KMS-11 (cell line): ENCODE results near the gene QDPR.

Source experiments
- H2AFZ ChIP-seq: fragments of 200-600 bp; sonication (generic); 2 replicates; pipeline ENCODE4 v1.6.1; 2016; ENCODE audit warnings: antibody characterized with exemption, mixed run types, low read depth
- H3K27ac ChIP-seq: fragments of 200-600 bp; sonication (generic); 2 replicates; pipeline ENCODE4 v1.6.1; 2016; ENCODE audit warnings: mild to moderate bottlenecking, mixed run types
- H3K27me3 ChIP-seq: fragments of 200-600 bp; sonication (generic); 2 replicates; pipeline ENCODE4 v1.6.1; 2017; ENCODE audit warnings: mild to moderate bottlenecking, low read depth, mixed run types, moderate library complexity; ENCODE audit not compliant: insufficient read depth
- H3K36me3 ChIP-seq: fragments of 200-600 bp; sonication (generic); 2 replicates; pipeline ENCODE4 v1.6.1; 2017; ENCODE audit warnings: mild to moderate bottlenecking, mixed run types; ENCODE audit not compliant: insufficient read depth
- H3K4me1 ChIP-seq: fragments of 200-600 bp; sonication (generic); 2 replicates; pipeline ENCODE4 v1.6.1; 2016; ENCODE audit warnings: mild to moderate bottlenecking, low read depth, mixed run types; ENCODE audit not compliant: poor library complexity, severe bottlenecking
- H3K4me2 ChIP-seq: fragments of 200-600 bp; sonication (generic); 2 replicates; pipeline ENCODE4 v1.7.0; 2016; ENCODE audit warnings: mild to moderate bottlenecking, mixed run types
- H3K4me3 ChIP-seq: fragments of 200-600 bp; sonication (generic); IDR thresholded peaks from 2 replicates; pipeline ENCODE4 v1.6.1; 2017; ENCODE audit warnings: low read depth, low read length, mixed read lengths; ENCODE audit not compliant: insufficient read depth
- H3K79me2 ChIP-seq: fragments of 200-600 bp; sonication (generic); 2 replicates; pipeline ENCODE4 v1.6.1; 2016; ENCODE audit warnings: low read depth, mixed run types; ENCODE audit not compliant: insufficient read depth
- H3K9ac ChIP-seq: fragments of 200-600 bp; sonication (generic); 2 replicates; pipeline ENCODE4 v1.6.1; 2016; ENCODE audit warnings: mild to moderate bottlenecking, mixed run types
- H4K20me1 ChIP-seq: fragments of 200-600 bp; sonication (generic); 2 replicates; pipeline ENCODE4 v1.6.1; 2016; ENCODE audit warnings: mild to moderate bottlenecking, mixed run types; ENCODE audit not compliant: insufficient read depth
- TF ChIP-seq, protein P1 (sequence below): fragments of 200-600 bp; sonication (generic); conservative IDR thresholded peaks from 2 replicates; pipeline ENCODE4 v1.6.1; 2017; ENCODE audit warnings: low read depth, mild to moderate bottlenecking, antibody characterized with exemption, low read length, moderate library complexity, mixed read lengths

Gene QDPR

DNA sequence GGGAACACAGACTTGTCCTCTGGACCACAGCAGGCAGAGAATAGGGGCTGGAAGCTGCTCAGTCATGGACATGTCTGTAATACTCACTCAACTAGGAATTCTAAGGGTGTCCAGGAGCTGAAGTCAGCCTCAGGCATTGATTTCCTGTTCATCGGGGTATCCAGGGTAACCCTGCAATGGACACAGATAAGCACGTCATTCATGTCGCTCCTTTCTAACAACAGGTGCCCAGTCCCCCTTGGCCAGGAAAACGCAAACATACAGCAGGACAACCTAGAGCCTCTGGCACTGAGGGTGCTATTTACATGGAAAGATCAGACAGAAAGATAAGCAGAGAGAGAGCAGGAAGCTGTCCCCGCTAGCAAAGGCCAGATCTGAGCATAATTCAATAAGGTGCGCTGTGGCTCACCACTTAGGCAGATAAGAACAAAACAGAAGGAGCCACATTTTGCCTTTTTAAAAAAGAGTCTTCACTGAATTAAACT is 21.3 kb downstream of the QDPR start:
- Histone ChIP-seq H3K4me3 (no peak overlapping the region), H3K27ac (no peak overlapping the region), H2AFZ (no peak overlapping the region), H3K4me1 (no peaks in the 10 kb centered on the region), H3K4me2 (no peak overlapping the region), H3K36me3 (no peaks in the 10 kb centered on the region), H3K27me3 (no peaks in the 10 kb centered on the region), H4K20me1 (no peaks in the 10 kb centered on the region), H3K9ac (no peak overlapping the region), H3K79me2 (no peaks in the 10 kb centered on the region)
- TF ChIP-seq, protein P1, sequence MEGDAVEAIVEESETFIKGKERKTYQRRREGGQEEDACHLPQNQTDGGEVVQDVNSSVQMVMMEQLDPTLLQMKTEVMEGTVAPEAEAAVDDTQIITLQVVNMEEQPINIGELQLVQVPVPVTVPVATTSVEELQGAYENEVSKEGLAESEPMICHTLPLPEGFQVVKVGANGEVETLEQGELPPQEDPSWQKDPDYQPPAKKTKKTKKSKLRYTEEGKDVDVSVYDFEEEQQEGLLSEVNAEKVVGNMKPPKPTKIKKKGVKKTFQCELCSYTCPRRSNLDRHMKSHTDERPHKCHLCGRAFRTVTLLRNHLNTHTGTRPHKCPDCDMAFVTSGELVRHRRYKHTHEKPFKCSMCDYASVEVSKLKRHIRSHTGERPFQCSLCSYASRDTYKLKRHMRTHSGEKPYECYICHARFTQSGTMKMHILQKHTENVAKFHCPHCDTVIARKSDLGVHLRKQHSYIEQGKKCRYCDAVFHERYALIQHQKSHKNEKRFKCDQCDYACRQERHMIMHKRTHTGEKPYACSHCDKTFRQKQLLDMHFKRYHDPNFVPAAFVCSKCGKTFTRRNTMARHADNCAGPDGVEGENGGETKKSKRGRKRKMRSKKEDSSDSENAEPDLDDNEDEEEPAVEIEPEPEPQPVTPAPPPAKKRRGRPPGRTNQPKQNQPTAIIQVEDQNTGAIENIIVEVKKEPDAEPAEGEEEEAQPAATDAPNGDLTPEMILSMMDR: no peak

- H3K4me3 ChIP-seq: no peak overlapping the region
- H2AFZ ChIP-seq: no peak overlapping the region
- no peak overlapping the region for H3K27ac ChIP-seq
- no peaks in the 10 kb centered on the region for H3K27me3 ChIP-seq
- no peak overlapping the region for H3K9ac ChIP-seq
- no peaks in the 10 kb centered on the region for H3K4me1 ChIP-seq
- no peaks in the 10 kb centered on the region for H3K36me3 ChIP-seq
- H3K4me2 ChIP-seq: no peak overlapping the region
- no peaks in the 10 kb centered on the region for H4K20me1 ChIP-seq
- TF ChIP-seq, protein P1: no peak
- H3K79me2 ChIP-seq: no peaks in the 10 kb centered on the region
Measured at GRCh38 chr4:17489721-17490120, 22.2 kb downstream of the QDPR start.

GRCh38 chr4:17489123-17489522 is 22.8 kb downstream of the QDPR start:
- Histone ChIP-seq H4K20me1 (no peaks in the 10 kb centered on the region), H3K36me3 (no peaks in the 10 kb centered on the region), H3K27ac (no peak overlapping the region), H3K4me2 (no peak overlapping the region), H3K9ac (no peak overlapping the region), H3K79me2 (no peaks in the 10 kb centered on the region), H3K4me3 (no peak overlapping the region), H3K4me1 (no peaks in the 10 kb centered on the region), H2AFZ (no peak overlapping the region), H3K27me3 (no peaks in the 10 kb centered on the region)
- TF ChIP-seq, protein P1: no peak

GRCh38 chr4:17482716-17483115 is 29.2 kb downstream of the QDPR start:
- no peak overlapping the region for H2AFZ ChIP-seq
- no peak overlapping the region for H3K27ac ChIP-seq
- H3K4me1 ChIP-seq: no peaks in the 10 kb centered on the region
- no peak overlapping the region for H3K9ac ChIP-seq
- H3K4me3 ChIP-seq: no peak overlapping the region
- H3K79me2 ChIP-seq: no peaks in the 10 kb centered on the region
- no peak overlapping the region for H3K4me2 ChIP-seq
- H3K36me3 ChIP-seq: no peaks in the 10 kb centered on the region
- H4K20me1 ChIP-seq: no peaks in the 10 kb centered on the region
- TF ChIP-seq, protein P1: no peak
- H3K27me3 ChIP-seq: no peaks in the 10 kb centered on the region

DNA sequence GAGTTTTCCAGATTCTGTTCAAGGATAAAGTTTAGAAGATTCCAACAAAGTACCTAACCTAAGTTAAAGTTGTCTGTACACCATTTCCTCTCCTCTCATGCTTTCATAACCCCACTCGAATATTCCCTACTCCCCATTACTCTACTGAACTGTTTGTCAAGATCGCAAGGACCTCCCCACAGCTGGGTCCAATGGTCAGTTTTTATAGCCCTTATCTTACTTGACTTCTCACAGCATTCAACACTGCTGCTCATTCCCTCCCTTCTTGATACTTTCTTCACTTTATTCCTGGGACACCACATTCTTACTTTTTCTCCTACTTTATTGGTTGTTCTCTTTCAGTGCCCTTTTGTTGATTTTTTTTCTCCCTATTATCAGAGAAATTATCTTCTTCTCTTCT is 30.9 kb downstream of the QDPR start:
- Histone ChIP-seq H3K27me3 (no peaks in the 10 kb centered on the region), H2AFZ (no peak overlapping the region), H3K36me3 (no peaks in the 10 kb centered on the region), H3K79me2 (no peaks in the 10 kb centered on the region), H3K4me1 (no peaks in the 10 kb centered on the region), H3K27ac (no peak overlapping the region), H3K9ac (no peak overlapping the region), H4K20me1 (no peaks in the 10 kb centered on the region), H3K4me3 (no peak overlapping the region), H3K4me2 (no peak overlapping the region)
- TF ChIP-seq, protein P1: no peak
